GM12878 (cell line): ENCODE measurements around the gene SOS1. TPM values are rescaled to one million over a fixed set of nuclear protein-coding genes. Genes with fewer than 3 reads are reported as not detected.

Source experiments
- ATAC-seq: fragments of 200-7000 bp; cut with Tn5 transposase; 3 replicates; pipeline ENCODE4 v1.9.1; 2020; ENCODE audit warnings: mild to moderate bottlenecking, moderate library complexity
- BruUV-seq: library from RNA; stranded (reverse); fragments of 400-500 nt; replicated peaks from 2 replicates; lab custom pipeline; 2021; lab: Mats Ljungman, UMichigan
- CTCF ChIA-PET: fragments of 300-600 bp; sonication (Branson Sonifier 250); formaldehyde crosslinking; extraction: SDS; loops from one replicate; lab custom pipeline; 2021; ENCODE audit warnings: inconsistent platforms; lab: Yijun Ruan, JAX
- POLR2A ChIA-PET: fragments of 350-600 bp; formaldehyde crosslinking; extraction: SDS; loops from one replicate; lab custom pipeline; 2021; ENCODE audit warnings: inconsistent platforms; lab: Charles Lee
- RAD21 ChIA-PET: fragments of 300-600 bp; sonication (Branson Sonifier 250); formaldehyde crosslinking; loops from one replicate; lab custom pipeline; 2023; ENCODE audit warnings: antibody characterized with exemption; ENCODE audit not compliant: unreplicated experiment; lab: Charles Lee
- SMC1A ChIA-PET: fragments of 300-600 bp; sonication (Branson Sonifier 250); formaldehyde crosslinking; loops from one replicate; lab custom pipeline; 2023; ENCODE audit not compliant: unreplicated experiment, uncharacterized antibody; lab: Charles Lee
- DNase-seq: peaks from one replicate; pipeline ENCODE4 v3.0.0-alpha.2; 2011; ENCODE audit warnings: low read depth, low spot score
- FAIRE-seq: peaks from 3 replicates; lab custom pipeline; 2011; peaks lifted over from hg19 to GRCh38; lab: Jason Lieb, UNC
- H2AFZ ChIP-seq: 2 replicates; pipeline ENCODE4 v1.6.0; 2011; ENCODE audit warnings: low read depth, low read length, control low read depth; ENCODE audit not compliant: control insufficient read depth
- H3K27ac ChIP-seq: 2 replicates; pipeline ENCODE4 v1.5.1; 2011; ENCODE audit warnings: control low read depth; ENCODE audit not compliant: control insufficient read depth, insufficient read depth
- H3K27me3 ChIP-seq, 2 experiments: replicated peaks in 1 of 2; 2 replicates each; pipeline versions ENCODE4 v1.6.0 to v1.6.1; 2011; ENCODE audit warnings: low read length in 1 of 2; ENCODE audit not compliant: control insufficient read depth in 2 of 2, insufficient read depth in 2 of 2
- H3K36me3 ChIP-seq, 2 experiments: 2 replicates each; pipeline ENCODE4 v1.5.1; 2011; ENCODE audit warnings: low read length in 1 of 2; ENCODE audit not compliant: control insufficient read depth in 2 of 2, insufficient read depth in 2 of 2
- H3K4me1 ChIP-seq: 2 replicates; pipeline ENCODE4 v1.6.1; 2011; ENCODE audit warnings: mild to moderate bottlenecking, low read length, moderate library complexity, mixed read lengths; ENCODE audit not compliant: control insufficient read depth, insufficient read depth
- H3K4me2 ChIP-seq: 2 replicates; pipeline ENCODE4 v1.6.0; 2011; ENCODE audit warnings: control low read depth; ENCODE audit not compliant: control insufficient read depth, insufficient read depth
- H3K4me3 ChIP-seq: fragments of 200-600 bp; sonication (generic); 2 replicates; pipeline ENCODE4 v1.5.1; 2016
- H3K79me2 ChIP-seq: 2 replicates; pipeline ENCODE4 v1.6.0; 2011; ENCODE audit warnings: low read length; ENCODE audit not compliant: control insufficient read depth, insufficient read depth
- H3K9ac ChIP-seq: 2 replicates; pipeline ENCODE4 v1.8.0; 2011; ENCODE audit warnings: low read length, control low read depth, mixed read lengths; ENCODE audit not compliant: control insufficient read depth, insufficient read depth
- H3K9me3 ChIP-seq: replicated peaks from 3 replicates; pipeline ENCODE4 v1.5.1; 2011; ENCODE audit warnings: mild to moderate bottlenecking, low read length; ENCODE audit not compliant: control insufficient read depth, insufficient read depth
- H4K20me1 ChIP-seq: 2 replicates; pipeline ENCODE4 v1.6.0; 2011; ENCODE audit not compliant: control insufficient read depth, insufficient read depth
- ATF7 ChIP-seq: fragments of 450-650 bp; IDR thresholded peaks from 2 replicates; pipeline ENCODE4 v1.6.1; 2016; ENCODE audit warnings: low read depth, mild to moderate bottlenecking
- IKZF2 ChIP-seq, 2 experiments: fragments of 450-650 bp; IDR thresholded peaks; 2 replicates each; pipeline ENCODE4 v1.6.1; 2017; ENCODE audit warnings: mild to moderate bottlenecking in 2 of 2, moderate library complexity in 2 of 2
- JUNB ChIP-seq: IDR thresholded peaks from 2 replicates; pipeline ENCODE4 v1.6.1; 2016; ENCODE audit warnings: antibody characterized with exemption, mild to moderate bottlenecking
- NFIC ChIP-seq: IDR thresholded peaks from 2 replicates; pipeline ENCODE4 v1.6.1; 2012; ENCODE audit warnings: low read depth, mild to moderate bottlenecking, inconsistent platforms, low read length, moderate library complexity
- NRF1 ChIP-seq: conservative IDR thresholded peaks from 2 replicates; pipeline ENCODE4 v1.6.1; 2011; ENCODE audit warnings: mild to moderate bottlenecking, low read depth, low read length, improper control_type of control experiment
- RAD21 ChIP-seq: IDR thresholded peaks from 2 replicates; pipeline ENCODE4 v1.6.1; 2011; ENCODE audit warnings: mild to moderate bottlenecking, low read depth, low read length, moderate library complexity; ENCODE audit not compliant: insufficient read depth
- RCOR1 ChIP-seq: conservative IDR thresholded peaks from 2 replicates; pipeline ENCODE4 v1.6.1; 2012; ENCODE audit warnings: low read depth, low read length, improper control_type of control experiment
- RUNX3 ChIP-seq: IDR thresholded peaks from 2 replicates; pipeline ENCODE4 v1.6.1; 2012; ENCODE audit warnings: low read length, inconsistent platforms
- SIX5 ChIP-seq: IDR thresholded peaks from 2 replicates; pipeline ENCODE4 v1.6.1; 2011; ENCODE audit warnings: mild to moderate bottlenecking, low read depth, low read length, moderate library complexity; ENCODE audit not compliant: severe bottlenecking
- SMAD1 ChIP-seq: fragments of 450-650 bp; IDR thresholded peaks from 2 replicates; pipeline ENCODE4 v1.6.1; 2018; ENCODE audit warnings: mild to moderate bottlenecking, low read depth; ENCODE audit not compliant: partially characterized antibody
- SMARCA5 ChIP-seq: fragments of 450-650 bp; IDR thresholded peaks from 2 replicates; pipeline ENCODE4 v1.6.1; 2017; ENCODE audit warnings: mild to moderate bottlenecking
- SUPT20H ChIP-seq: IDR thresholded peaks from 2 replicates; pipeline ENCODE4 v1.6.1; 2011; ENCODE audit warnings: low read depth, mild to moderate bottlenecking, low read length, moderate library complexity, borderline replicate concordance; ENCODE audit not compliant: control insufficient read depth
- SUZ12 ChIP-seq: fragments of 200-600 bp; sonication (generic); IDR thresholded peaks from one replicate; pipeline ENCODE4 v1.6.1; 2018; ENCODE audit warnings: antibody characterized with exemption, mild to moderate bottlenecking; ENCODE audit not compliant: unreplicated experiment
- TBL1XR1 ChIP-seq: IDR thresholded peaks from 2 replicates; pipeline ENCODE4 v1.6.1; 2012; ENCODE audit warnings: low read depth, low read length, improper control_type of control experiment
- TCF3 ChIP-seq: IDR thresholded peaks from 2 replicates; pipeline ENCODE4 v1.6.1; 2012; ENCODE audit warnings: low read depth, mild to moderate bottlenecking, low read length, borderline replicate concordance; ENCODE audit not compliant: insufficient read depth
- ZNF207 ChIP-seq: fragments of 450-650 bp; IDR thresholded peaks from 2 replicates; pipeline ENCODE4 v1.6.1; 2014; ENCODE audit warnings: antibody characterized with exemption, mild to moderate bottlenecking, borderline replicate concordance
- WGBS: methylation state at CpG from one replicate; pipeline ENCODE4 v1.1.6; 2016; ENCODE audit warnings: low lambda C conversion rate; ENCODE audit not compliant: insufficient replicate concordance, insufficient coverage; ENCODE audit errors: missing lambda C conversion rate; 5-methylcytosine and 5-hydroxymethylcytosine counted together
- in situ Hi-C: fragments of 300-500 bp; cut with MboI; formaldehyde crosslinking; loops from 9 replicates; pipeline ENCODE4 v1.14.3; 2018; ENCODE audit warnings: mixed read lengths
- intact Hi-C: fragments of 100-400 bp; cut with micrococcal nuclease; formaldehyde crosslinking; loops from one replicate; pipeline ENCODE4 v1.14.2; 2022; ENCODE audit not compliant: unreplicated experiment
- polyA plus RNA-seq, 11 experiments: library from polyadenylated mRNA; depleted of rRNA in 4 of 11; unstranded in 6 of 11; stranded (reverse) in 5 of 11; fragments of >200 nt; fragmentation: Nextera tagmentation in 4 of 11; fragmentation: Illumina TruSeq in 1 of 11; extraction: Ambion mirVana in 4 of 11; extraction: Trizol in 1 of 11; gene quantifications; 1 replicate in 1 of 11; 2 replicates in 10 of 11; pipeline versions ENCODE4 v1.2.1 to v1.2.3, GENCODE V29; 2011 to 2016; ENCODE audit warnings: inconsistent platforms in 2 of 11, missing spikeins in 2 of 11, low read depth in 1 of 11
- total RNA-seq, 4 experiments: library from RNA; depleted of rRNA in 3 of 4; stranded (reverse); fragments of >200 nt in 3 of 4; fragmentation: Illumina TruSeq in 1 of 4; extraction: Trizol in 1 of 4; gene quantifications; 2 replicates each; pipeline versions ENCODE4 v1.2.1 to v1.2.3, GENCODE V29; 2013 to 2021
- TF ChIP-seq, protein P1 (sequence below): fragments of 450-650 bp; IDR thresholded peaks from 2 replicates; pipeline ENCODE4 v1.6.1; 2017; ENCODE audit warnings: low read depth, mild to moderate bottlenecking, moderate library complexity
- TF ChIP-seq, protein P2 (sequence below): IDR thresholded peaks from 2 replicates; pipeline ENCODE4 v1.6.1; 2012; ENCODE audit warnings: low read depth, low read length, improper control_type of control experiment

The SOS1 gene
- total and polyA plus RNA-seq, 10 of the 15 experiments (the other 5 are each of a cell fraction or from before 2014, with no cell fraction given) = 2.1 to 24.1 (median 8.5) TPM

DNA sequence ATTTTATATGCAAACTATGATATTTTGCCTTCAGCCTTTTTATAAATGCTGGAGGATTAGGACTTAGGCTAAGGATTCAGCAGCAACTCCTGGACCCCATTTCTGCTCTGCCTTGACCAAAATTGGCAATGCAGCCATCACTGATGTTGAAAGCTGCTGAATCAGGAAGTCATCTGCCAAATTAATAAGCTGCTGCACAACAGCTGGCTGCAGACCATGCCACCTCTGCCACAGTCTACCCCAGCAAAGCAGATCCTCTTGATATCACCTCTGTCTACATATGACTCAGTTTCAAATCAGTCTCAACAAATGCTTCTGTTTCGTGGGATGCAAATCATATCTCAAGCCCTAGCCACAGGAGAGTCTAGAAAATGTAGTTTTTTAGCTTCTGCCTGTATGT, 7.1 kb upstream of the SOS1 start (continued):
- TF ChIP-seq JUNB (peak; percentile 68), TCF3 (peak; percentile 89), ATF7 (peak; percentile 26; the same call in 1 of the 2 replicates)

DNA sequence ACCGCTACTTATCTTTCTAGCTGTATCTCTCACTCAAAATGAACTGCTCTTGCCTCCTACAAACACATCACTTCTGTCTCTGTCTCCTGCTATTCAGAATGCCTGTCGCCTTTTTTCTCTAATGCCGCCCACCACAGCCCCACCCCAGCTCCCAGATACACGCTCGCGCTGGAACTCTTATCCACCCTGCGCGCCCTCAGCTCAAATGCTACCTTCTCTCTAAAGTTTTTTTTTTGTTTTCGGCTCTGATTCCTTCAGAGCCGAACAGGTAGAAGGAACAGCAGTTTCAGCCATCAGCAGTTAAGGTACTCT, 3.9 kb upstream of the SOS1 start:
- Histone ChIP-seq H3K27ac (peak overlapping the region; percentile 67), H3K4me3 (peak overlapping the region; percentile 81), H2AFZ (peak overlapping the region; percentile 98), H4K20me1 (no peaks in the 10 kb centered on the region), H3K9ac (peak overlapping the region; percentile 77), H3K4me2 (peak overlapping the region; percentile 43), H3K9me3 (no peaks in the 10 kb centered on the region), H3K36me3 (no peaks in the 10 kb centered on the region), H3K27me3 (no peaks in the 10 kb centered on the region), H3K4me1 (peaks cover 18% of the 10 kb centered on the region), H3K79me2 (peaks cover 14% of the 10 kb centered on the region)
- DNase-seq (no peak), FAIRE-seq (no peak), ATAC-seq (peak; percentile 0)
- ChIA-PET POLR2A (interaction anchor here (0.6 to 2.1 kb wide), 8 partner anchors 9 to 373 kb away, joined by 3 to 10 read pairs (median 4); partner anchors contain the start of gene SRSF7), RAD21 (interaction anchor here (1.2 to 2.4 kb wide), 7 partner anchors 18 to 178 kb away, joined by 3 to 9 read pairs (median 7); no protein-coding TSS in a partner anchor), CTCF (interaction anchor here (0.6 to 2.8 kb wide), 19 partner anchors 8 to 569 kb away, joined by 3 to 23 read pairs (median 5); no protein-coding TSS in a partner anchor), SMC1A (interaction anchor here (0.5 to 3.0 kb wide), 13 partner anchors 11 to 291 kb away, joined by 3 to 15 read pairs (median 4); no protein-coding TSS in a partner anchor)
- TF ChIP-seq, protein P1, sequence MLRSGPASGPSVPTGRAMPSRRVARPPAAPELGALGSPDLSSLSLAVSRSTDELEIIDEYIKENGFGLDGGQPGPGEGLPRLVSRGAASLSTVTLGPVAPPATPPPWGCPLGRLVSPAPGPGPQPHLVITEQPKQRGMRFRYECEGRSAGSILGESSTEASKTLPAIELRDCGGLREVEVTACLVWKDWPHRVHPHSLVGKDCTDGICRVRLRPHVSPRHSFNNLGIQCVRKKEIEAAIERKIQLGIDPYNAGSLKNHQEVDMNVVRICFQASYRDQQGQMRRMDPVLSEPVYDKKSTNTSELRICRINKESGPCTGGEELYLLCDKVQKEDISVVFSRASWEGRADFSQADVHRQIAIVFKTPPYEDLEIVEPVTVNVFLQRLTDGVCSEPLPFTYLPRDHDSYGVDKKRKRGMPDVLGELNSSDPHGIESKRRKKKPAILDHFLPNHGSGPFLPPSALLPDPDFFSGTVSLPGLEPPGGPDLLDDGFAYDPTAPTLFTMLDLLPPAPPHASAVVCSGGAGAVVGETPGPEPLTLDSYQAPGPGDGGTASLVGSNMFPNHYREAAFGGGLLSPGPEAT = 0 out of 2 replicates have a peak, but pooled peaks have one; percentile 3
- TF ChIP-seq IKZF2 (IDR thresholded peaks at IDR 0.05) (no peak), ZNF207 (no peak), NFIC (no peak), TBL1XR1 (no peak), RCOR1 (no peak), RUNX3 (no peak), NRF1 (no peak), RAD21 (no peak), SMARCA5 (no peak), SUZ12 (no peak), SMAD1 (peak; percentile 45), SIX5 (no peak), SUPT20H (no peak)
- TF ChIP-seq, protein P2, sequence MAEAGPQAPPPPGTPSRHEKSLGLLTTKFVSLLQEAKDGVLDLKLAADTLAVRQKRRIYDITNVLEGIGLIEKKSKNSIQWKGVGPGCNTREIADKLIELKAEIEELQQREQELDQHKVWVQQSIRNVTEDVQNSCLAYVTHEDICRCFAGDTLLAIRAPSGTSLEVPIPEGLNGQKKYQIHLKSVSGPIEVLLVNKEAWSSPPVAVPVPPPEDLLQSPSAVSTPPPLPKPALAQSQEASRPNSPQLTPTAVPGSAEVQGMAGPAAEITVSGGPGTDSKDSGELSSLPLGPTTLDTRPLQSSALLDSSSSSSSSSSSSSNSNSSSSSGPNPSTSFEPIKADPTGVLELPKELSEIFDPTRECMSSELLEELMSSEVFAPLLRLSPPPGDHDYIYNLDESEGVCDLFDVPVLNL = no peak
- WGBS = 0% methylated on average over 10 of the region's 10 CpGs
- intact Hi-C loops = loop anchor here (10.0 kb wide), 1 partner anchor 510 kb away; no protein-coding TSS in a partner anchor
- in situ Hi-C loops = no loop called here
- TSS peak; percentile 75 for BruUV-seq
